Right forelimb (tissue), 1 donor: ENCODE results near the gene AATF.
"Not testable (repeated sequence)": the region's sequence is repeated elsewhere in the genome, so short reads cannot be mapped to it uniquely, and the experiment has no call there.

Experiments
- DNase-seq: peaks from one replicate; pipeline ENCODE4 v3.0.0-alpha.2; 2018

Gene AATF

GRCh38 chr17:37051381-37051780 is 102.6 kb downstream of the AATF start:
- DNase-seq, result no peak

GRCh38 chr17:37051833-37052232 is 103.1 kb downstream of the AATF start:
- no peak for DNase-seq

- no peak for DNase-seq
These were observed 103.7 kb downstream of the AATF start for GRCh38 chr17:37052450-37052849.

- DNase-seq, result no peak
These were observed 106.1 kb downstream of the AATF start for GRCh38 chr17:37054894-37055293.

GRCh38 chr17:37056622-37057021 is 107.9 kb downstream of the AATF start:
- no peak for DNase-seq

GRCh38 chr17:37059493-37059892 is 110.7 kb downstream of the AATF start:
- DNase-seq, result no peak

GRCh38 chr17:37060094-37060493 is 111.3 kb downstream of the AATF start:
- DNase-seq, result no peak

- no peak for DNase-seq
These were observed 112.2 kb downstream of the AATF start for GRCh38 chr17:37060928-37061327.

GRCh38 chr17:37062021-37062420 is 113.3 kb downstream of the AATF start:
- DNase-seq, result no peak

GRCh38 chr17:37064206-37064605 is 115.5 kb downstream of the AATF start:
- DNase-seq, result no peak

- DNase-seq, result no peak
These were observed 116.2 kb downstream of the AATF start for GRCh38 chr17:37064956-37065355.

- no peak for DNase-seq
These were observed 117.0 kb downstream of the AATF start for GRCh38 chr17:37065486-37066321.

GRCh38 chr17:37066322-37067255 is 117.8 kb downstream of the AATF start:
- no peak for DNase-seq

GRCh38 chr17:37067555-37068111 is 118.9 kb downstream of the AATF start:
- DNase-seq, result no peak

GRCh38 chr17:37068266-37068665 is 119.5 kb downstream of the AATF start:
- no peak for DNase-seq

GRCh38 chr17:37069087-37069486 is 120.3 kb downstream of the AATF start:
- DNase-seq, result no peak

- not testable (repeated sequence) for DNase-seq
These were observed 124.7 kb downstream of the AATF start for GRCh38 chr17:37073464-37073863.

- DNase-seq, result no peak
These were observed 130.4 kb downstream of the AATF start for GRCh38 chr17:37079065-37079708.

GRCh38 chr17:37079735-37080134 is 131.0 kb downstream of the AATF start:
- no peak for DNase-seq

GRCh38 chr17:37081287-37081686 is 132.5 kb downstream of the AATF start:
- no peak for DNase-seq

GRCh38 chr17:37082311-37082860 is 133.6 kb downstream of the AATF start:
- no peak for DNase-seq

GRCh38 chr17:37082985-37083384 is 134.2 kb downstream of the AATF start:
- no peak for DNase-seq

GRCh38 chr17:37083456-37083855 is 134.7 kb downstream of the AATF start:
- no peak for DNase-seq
